GM19023 (cell line): ENCODE measurements around the gene CHPF2.
A peak's percentile ranks its signal among the peaks of the same experiment; 100 is the strongest.

Experiments used
- ATAC-seq: cut with Tn5 transposase; IDR thresholded peaks from one replicate; pipeline ENCODE4 v1.9.1; 2021; ENCODE audit warnings: mild to moderate bottlenecking, moderate library complexity; ENCODE audit not compliant: unreplicated experiment

CHPF2 gene

GRCh38 chr7:151204383-151205032 is 27.8 kb upstream of the CHPF2 start:
- ATAC-seq = no peak

DNA sequence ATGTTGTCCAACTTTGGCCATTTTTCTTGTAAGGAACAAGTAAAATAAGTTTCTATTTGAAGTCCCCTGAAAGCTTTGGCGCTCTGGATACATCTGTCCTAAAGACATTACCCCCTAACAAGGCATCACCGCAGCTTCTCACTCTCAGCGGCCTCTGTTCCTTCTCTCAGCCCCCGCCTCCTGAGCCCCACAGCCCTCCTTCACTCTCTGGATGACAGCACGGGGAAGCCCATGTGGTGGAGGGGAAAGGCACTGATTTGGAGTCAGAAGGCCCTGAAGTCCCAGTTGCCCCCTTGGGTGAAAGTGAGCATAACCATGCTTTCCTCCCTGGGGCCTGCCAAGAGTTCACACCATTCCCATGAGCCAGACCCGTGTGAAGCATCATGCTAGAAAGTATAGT is 26.6 kb upstream of the CHPF2 start:
- ATAC-seq = no peak

DNA sequence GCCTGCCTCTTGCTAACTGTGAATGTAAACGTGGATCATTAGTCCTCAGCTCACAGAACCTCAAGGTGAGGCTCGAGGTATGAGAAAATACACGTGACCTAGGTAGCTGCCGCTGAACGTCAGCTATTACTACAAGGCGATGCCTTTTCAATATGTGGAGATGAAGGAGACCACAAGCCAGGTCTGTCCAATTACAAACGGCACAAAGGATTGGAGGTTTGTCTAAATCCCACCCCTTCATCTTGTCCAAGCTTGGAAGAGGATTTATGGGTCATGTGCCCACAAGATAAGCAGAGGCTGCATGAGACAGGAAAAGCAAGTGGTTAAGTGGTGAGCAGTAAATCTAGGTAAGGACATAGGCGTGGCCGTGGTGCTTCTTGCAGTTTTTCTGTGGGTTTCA is 25.4 kb upstream of the CHPF2 start:
- ATAC-seq = no peak

GRCh38 chr7:151207315-151207714 is 25.0 kb upstream of the CHPF2 start:
- no peak for ATAC-seq

DNA sequence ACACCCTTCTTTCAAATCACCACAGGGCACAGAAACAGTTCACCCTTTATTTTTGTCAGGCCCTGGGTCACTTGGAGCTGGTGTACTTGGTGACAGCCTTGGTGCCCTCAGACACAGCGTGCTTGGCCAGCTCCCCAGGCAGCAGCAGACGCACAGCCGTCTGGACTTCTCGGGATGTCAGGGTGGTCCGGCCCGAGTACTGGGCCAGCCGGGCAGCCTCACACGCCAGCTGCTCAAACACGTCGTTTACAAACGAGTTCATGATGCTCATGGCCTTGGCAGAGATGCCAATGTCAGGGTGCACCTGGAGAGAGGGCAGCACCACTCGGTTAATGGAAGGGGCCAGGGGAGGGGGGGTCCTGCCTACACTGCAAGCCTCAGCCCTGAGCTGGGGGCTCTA is 24.5 kb upstream of the CHPF2 start:
- no peak for ATAC-seq

DNA sequence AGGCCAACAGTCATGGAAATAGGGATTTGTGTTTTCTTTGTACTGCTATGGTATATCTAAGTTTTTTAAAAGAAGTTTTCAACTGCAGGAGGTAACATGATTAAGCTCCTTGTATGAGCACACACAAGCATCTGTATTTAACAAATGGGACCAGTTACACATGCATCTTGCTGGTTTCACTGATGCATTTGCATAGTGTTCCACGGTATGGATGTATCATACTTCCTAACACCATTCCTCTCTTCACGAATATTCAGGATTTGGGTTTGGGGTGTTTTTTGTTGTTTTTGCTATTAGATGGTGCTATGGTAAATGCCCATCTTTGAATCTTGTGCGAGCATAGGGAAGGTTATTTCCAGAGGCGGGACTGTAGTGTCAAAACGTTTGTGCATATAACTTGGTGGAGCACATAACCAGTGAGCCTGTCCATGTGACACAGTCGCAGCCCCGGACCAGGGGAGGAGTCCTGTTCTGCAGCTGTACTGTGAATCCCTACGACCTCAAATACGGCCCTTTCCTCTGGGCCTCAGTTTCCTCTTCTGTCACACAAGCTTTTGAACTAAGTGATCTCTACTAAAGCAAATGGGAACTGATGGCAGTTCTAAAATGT is 23.9 kb upstream of the CHPF2 start:
- no peak for ATAC-seq

DNA sequence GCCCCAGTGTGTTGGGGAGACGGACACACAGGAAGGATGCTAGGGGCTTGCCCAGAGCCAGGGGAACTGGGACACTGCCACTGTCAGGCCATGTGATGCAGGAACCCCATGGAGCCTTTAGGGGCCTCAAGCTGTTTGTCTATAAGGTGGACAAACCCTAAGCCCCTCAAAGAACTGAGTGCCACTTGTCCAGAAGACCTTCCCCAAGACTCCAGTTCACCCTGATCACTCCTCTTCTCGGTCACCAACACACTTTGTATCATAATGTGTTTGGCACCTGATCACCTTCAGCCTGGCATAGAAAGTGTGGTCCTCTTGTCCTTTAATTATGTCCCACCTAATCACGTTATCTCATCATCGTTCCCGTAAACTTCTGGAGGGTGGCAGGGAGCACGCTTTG is 22.7 kb upstream of the CHPF2 start:
- no peak for ATAC-seq

- ATAC-seq = no peak
Measured at GRCh38 chr7:151210087-151210854, 22.0 kb upstream of the CHPF2 start, which contains the start of gene H2BK1. Gene H2BK1 (minus strand): TSS chr7:151210488. CDS start chr7:151210318, 170 bp downstream.

- ATAC-seq = no peak
Measured at GRCh38 chr7:151211155-151211772, 21.0 kb upstream of the CHPF2 start.

- ATAC-seq = no peak
Measured at GRCh38 chr7:151212626-151213025, 19.7 kb upstream of the CHPF2 start.

GRCh38 chr7:151213826-151214225 is 18.5 kb upstream of the CHPF2 start:
- no peak for ATAC-seq

GRCh38 chr7:151215396-151215795 is 16.9 kb upstream of the CHPF2 start:
- no peak for ATAC-seq

GRCh38 chr7:151218170-151218569 is 14.1 kb upstream of the CHPF2 start:
- no peak for ATAC-seq

GRCh38 chr7:151223728-151224127 is 8.6 kb upstream of the CHPF2 start:
- no peak for ATAC-seq

- no peak for ATAC-seq
Measured at GRCh38 chr7:151225948-151226510, 6.3 kb upstream of the CHPF2 start.

- ATAC-seq = peak; percentile 7
Measured at GRCh38 chr7:151226560-151226874, 5.8 kb upstream of the CHPF2 start.

GRCh38 chr7:151226875-151227782 is 5.2 kb upstream of the CHPF2 start, which contains the start of gene ABCF2:
Gene ABCF2 (minus strand): TSS chr7:151227205. CDS start chr7:151226458, 747 bp downstream.
- peak; percentile 100 for ATAC-seq

- no peak for ATAC-seq
Measured at GRCh38 chr7:151228024-151228866, 4.0 kb upstream of the CHPF2 start.

DNA sequence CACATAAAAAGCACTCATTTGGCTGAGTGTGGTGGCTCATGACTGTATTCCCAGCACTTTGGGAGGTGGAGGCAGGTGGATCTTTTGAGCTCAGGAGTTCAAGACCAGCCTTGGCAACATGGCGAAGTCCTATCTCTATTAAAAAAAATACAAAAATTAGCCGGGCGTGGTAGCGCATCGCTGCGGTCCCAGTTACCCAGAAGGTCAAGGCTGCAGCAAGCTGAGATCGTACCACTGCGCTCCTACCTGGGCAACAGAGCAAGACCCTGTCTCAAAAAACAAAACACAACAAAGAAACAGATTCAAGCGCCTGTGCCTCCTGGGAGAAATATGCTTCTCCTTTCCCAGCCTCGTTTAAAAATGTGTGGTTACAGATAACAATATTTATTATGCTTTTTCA is 3.0 kb upstream of the CHPF2 start:
- no peak for ATAC-seq
